OCI-LY7 (cell line): Measurements from ENCODE around the gene NFIX. TPM values are rescaled to one million over a fixed set of nuclear protein-coding genes. Genes with fewer than 3 reads are reported as not detected.

ENCODE experiments used
- BruUV-seq: library from RNA; stranded (reverse); fragments of 400-500 nt; replicated peaks from 2 replicates; lab custom pipeline; 2021; lab: Mats Ljungman, UMichigan
- CTCF ChIA-PET: fragments of 300-600 bp; sonication (Branson Sonifier 250); formaldehyde crosslinking; loops from one replicate; lab custom pipeline; 2022; ENCODE audit warnings: antibody characterized with exemption; ENCODE audit not compliant: unreplicated experiment; lab: Charles Lee
- POLR2A ChIA-PET: fragments of 300-600 bp; sonication (Branson Sonifier 250); formaldehyde crosslinking; loops from one replicate; lab custom pipeline; 2022; ENCODE audit warnings: antibody characterized with exemption; lab: Charles Lee
- DNase-seq: peaks from one replicate; pipeline ENCODE4 v3.0.0-alpha.2; 2015; ENCODE audit warnings: low spot score
- H2AFZ ChIP-seq: fragments of 200-600 bp; sonication (generic), shearing (Covaris generic); 2 replicates; pipeline ENCODE4 v1.6.1; 2014; ENCODE audit warnings: mild to moderate bottlenecking, antibody characterized with exemption, low read length, moderate library complexity
- H3K27ac ChIP-seq: fragments of 200-600 bp; sonication (generic); 2 replicates; pipeline ENCODE4 v1.5.1; 2014; ENCODE audit warnings: mixed run types, low read depth, mild to moderate bottlenecking, moderate library complexity, low read length, inconsistent platforms; ENCODE audit not compliant: poor library complexity, severe bottlenecking
- H3K36me3 ChIP-seq: fragments of 200-600 bp; sonication (generic); 2 replicates; pipeline ENCODE4 v1.6.1; 2014; ENCODE audit warnings: mild to moderate bottlenecking, antibody characterized with exemption, low read length, moderate library complexity, mixed read lengths; ENCODE audit not compliant: insufficient read depth
- H3K4me1 ChIP-seq: fragments of 200-600 bp; sonication (generic); 2 replicates; pipeline ENCODE4 v1.5.1; 2014; ENCODE audit warnings: mild to moderate bottlenecking, low read length; ENCODE audit not compliant: insufficient read depth, poor library complexity, severe bottlenecking
- H3K4me2 ChIP-seq: fragments of 200-600 bp; sonication (generic); 2 replicates; pipeline ENCODE4 v1.6.1; 2014; ENCODE audit warnings: mild to moderate bottlenecking, low read length
- H3K4me3 ChIP-seq: fragments of 200-600 bp; sonication (generic); 2 replicates; pipeline ENCODE4 v1.5.1; 2014; ENCODE audit warnings: mild to moderate bottlenecking, low read depth, low read length; ENCODE audit not compliant: poor library complexity, severe bottlenecking
- H3K79me2 ChIP-seq: fragments of 200-600 bp; sonication (generic); 2 replicates; pipeline ENCODE4 v1.6.1; 2016; ENCODE audit warnings: low read depth, mild to moderate bottlenecking, low read length, moderate library complexity, mixed read lengths; ENCODE audit not compliant: insufficient read depth
- H3K9me2 ChIP-seq: fragments of 200-600 bp; sonication (generic); 2 replicates; pipeline ENCODE4 v1.6.1; 2016; ENCODE audit warnings: mild to moderate bottlenecking, low read length, mixed read lengths; ENCODE audit not compliant: insufficient read depth
- H3K9me3 ChIP-seq: fragments of 200-600 bp; sonication (generic); 2 replicates; pipeline ENCODE4 v1.6.1; 2014; ENCODE audit warnings: mild to moderate bottlenecking, mixed run types, low read length, mixed read lengths
- H4K20me1 ChIP-seq: fragments of 200-600 bp; sonication (generic); 2 replicates; pipeline ENCODE4 v1.6.1; 2014; ENCODE audit warnings: mild to moderate bottlenecking, antibody characterized with exemption, low read length, moderate library complexity, mixed read lengths; ENCODE audit not compliant: insufficient read depth
- EZH2phosphoT487 ChIP-seq: fragments of 200-600 bp; sonication (generic); IDR thresholded peaks from 2 replicates; pipeline ENCODE4 v1.6.1; 2018; ENCODE audit warnings: low read depth, borderline replicate concordance, mild to moderate bottlenecking, mixed run types, antibody characterized with exemption, low read length, moderate library complexity, mixed read lengths
- intact Hi-C: fragments of 100-400 bp; cut with micrococcal nuclease; formaldehyde crosslinking; loops from one replicate; pipeline ENCODE4 v1.10.0; 2022; ENCODE audit not compliant: unreplicated experiment
- total RNA-seq, 2 experiments: library from RNA; depleted of rRNA in 1 of 2; stranded (reverse); fragments of >200 nt in 1 of 2; shearing (Covaris generic) in 1 of 2; gene quantifications; 2 replicates each; pipeline ENCODE4 v1.2.3, GENCODE V29; 2014 to 2022
- TF ChIP-seq, protein P1 (sequence below): fragments of 200-600 bp; sonication (generic); conservative IDR thresholded peaks from 2 replicates; pipeline ENCODE4 v1.5.1; 2014; ENCODE audit warnings: mild to moderate bottlenecking, antibody characterized with exemption, low read length, moderate library complexity, mixed read lengths

Gene NFIX
- total RNA-seq, 2 experiments from 2014 or later: 0.16 to 0.72 TPM

DNA sequence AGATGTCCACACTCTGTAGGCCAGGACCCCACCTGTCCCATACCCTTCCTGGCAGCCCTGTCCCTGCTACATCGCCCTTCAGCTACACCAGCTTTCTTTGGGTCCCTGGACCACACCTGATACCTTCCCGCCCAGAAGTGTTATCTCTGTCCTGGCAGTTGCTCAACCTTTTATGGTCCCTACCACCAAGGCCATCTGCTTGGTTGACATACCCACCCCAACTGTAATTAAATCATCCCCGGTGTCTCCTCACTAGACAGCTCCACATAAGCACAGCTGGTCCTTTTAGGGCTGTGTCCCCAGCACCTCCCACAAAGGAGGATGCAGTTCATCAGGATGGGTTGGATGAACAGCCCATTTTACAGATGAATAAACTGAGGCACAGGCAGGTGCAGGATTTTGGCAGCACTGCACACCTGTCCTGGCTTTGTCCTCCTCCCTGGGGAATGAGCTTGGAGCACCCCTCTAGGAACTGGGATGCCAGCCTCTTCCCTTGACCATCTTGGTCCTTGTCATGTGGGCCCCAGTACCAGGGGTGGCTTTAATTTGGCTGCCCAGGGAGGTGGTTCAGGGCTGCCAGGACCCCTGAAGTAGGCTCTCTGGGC lies 135.7 kb downstream of the NFIX start:
- intact Hi-C loops: no loop called here
- Histone ChIP-seq H3K9me3 (no peaks in the 10 kb centered on the region), H3K27ac (no peak overlapping the region), H3K36me3 (peaks cover 74% of the 10 kb centered on the region), H3K4me2 (no peak overlapping the region), H4K20me1 (no peaks in the 10 kb centered on the region; the same call in 1 of the 2 replicates), H3K4me3 (no peak overlapping the region), H3K9me2 (no peaks in the 10 kb centered on the region), H2AFZ (no peak overlapping the region), H3K79me2 (peaks cover 19% of the 10 kb centered on the region; the same call in 1 of the 2 replicates), H3K4me1 (no peaks in the 10 kb centered on the region)
- ChIA-PET POLR2A (interaction anchor here (0.9 kb wide), 1 partner anchor 13 kb away, joined by 3 read pairs; the partner anchor contains the start of gene NACC1), CTCF (no interaction called here)
- TF ChIP-seq EZH2phosphoT487: no peak
- TF ChIP-seq, protein P1, sequence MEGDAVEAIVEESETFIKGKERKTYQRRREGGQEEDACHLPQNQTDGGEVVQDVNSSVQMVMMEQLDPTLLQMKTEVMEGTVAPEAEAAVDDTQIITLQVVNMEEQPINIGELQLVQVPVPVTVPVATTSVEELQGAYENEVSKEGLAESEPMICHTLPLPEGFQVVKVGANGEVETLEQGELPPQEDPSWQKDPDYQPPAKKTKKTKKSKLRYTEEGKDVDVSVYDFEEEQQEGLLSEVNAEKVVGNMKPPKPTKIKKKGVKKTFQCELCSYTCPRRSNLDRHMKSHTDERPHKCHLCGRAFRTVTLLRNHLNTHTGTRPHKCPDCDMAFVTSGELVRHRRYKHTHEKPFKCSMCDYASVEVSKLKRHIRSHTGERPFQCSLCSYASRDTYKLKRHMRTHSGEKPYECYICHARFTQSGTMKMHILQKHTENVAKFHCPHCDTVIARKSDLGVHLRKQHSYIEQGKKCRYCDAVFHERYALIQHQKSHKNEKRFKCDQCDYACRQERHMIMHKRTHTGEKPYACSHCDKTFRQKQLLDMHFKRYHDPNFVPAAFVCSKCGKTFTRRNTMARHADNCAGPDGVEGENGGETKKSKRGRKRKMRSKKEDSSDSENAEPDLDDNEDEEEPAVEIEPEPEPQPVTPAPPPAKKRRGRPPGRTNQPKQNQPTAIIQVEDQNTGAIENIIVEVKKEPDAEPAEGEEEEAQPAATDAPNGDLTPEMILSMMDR: no peak
- BruUV-seq: no TSS peak
- no peak for DNase-seq

DNA sequence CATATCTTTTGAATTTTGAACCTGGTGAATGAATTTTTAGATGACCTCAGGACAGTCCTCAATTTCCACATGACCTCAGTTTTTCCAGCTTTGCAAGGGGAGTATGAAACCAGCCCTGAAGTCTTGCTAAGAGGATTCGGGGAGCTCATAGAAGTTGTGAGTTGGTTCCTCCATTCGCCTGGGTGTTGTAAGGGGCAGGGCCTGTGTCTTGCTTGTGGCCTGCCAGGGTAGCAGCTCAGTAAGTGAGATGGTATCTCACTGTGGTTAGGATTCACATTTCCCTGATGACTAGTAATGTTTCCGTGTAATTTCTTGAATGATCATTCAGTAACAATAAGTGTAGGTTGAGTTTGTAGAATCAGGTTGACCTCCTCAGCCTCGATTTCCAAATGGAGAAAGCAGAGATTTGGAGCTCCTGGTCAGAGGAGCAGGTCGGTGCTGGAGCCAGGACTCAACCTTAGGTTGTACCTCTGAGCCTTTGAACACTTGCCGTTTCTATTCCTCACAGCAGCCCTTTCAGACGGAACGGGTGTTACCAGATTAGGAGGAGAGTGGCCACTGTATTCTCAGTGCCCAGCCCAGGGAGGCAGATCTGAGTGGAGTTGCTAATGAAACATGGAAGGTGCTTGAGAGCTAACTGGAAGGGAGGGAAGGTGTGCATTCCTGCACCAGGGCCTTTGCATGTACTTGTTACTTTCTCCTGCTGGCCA lies 137.4 kb downstream of the NFIX start:
- H3K9me2 ChIP-seq: no peaks in the 10 kb centered on the region
- no TSS peak for BruUV-seq
- H3K27ac ChIP-seq: no peak overlapping the region
- H3K9me3 ChIP-seq: no peaks in the 10 kb centered on the region
- peaks cover 82% of the 10 kb centered on the region for H3K36me3 ChIP-seq
- TF ChIP-seq, protein P1: no peak
- no peak for TF ChIP-seq EZH2phosphoT487
- no peaks in the 10 kb centered on the region for H3K4me1 ChIP-seq
- H3K4me3 ChIP-seq: no peak overlapping the region
- no peak for DNase-seq
- POLR2A ChIA-PET: interaction anchor here (0.7 to 1.3 kb wide), 2 partner anchors 9 to 90 kb away, joined by 3 to 6 read pairs; no protein-coding TSS in a partner anchor
- H2AFZ ChIP-seq: no peak overlapping the region
- CTCF ChIA-PET: no interaction called here
- intact Hi-C loops: no loop called here
- no peak overlapping the region for H3K4me2 ChIP-seq
- H4K20me1 ChIP-seq: no peaks in the 10 kb centered on the region; the same call in 1 of the 2 replicates
- peaks cover 13% of the 10 kb centered on the region; the same call in 1 of the 2 replicates for H3K79me2 ChIP-seq
